HEK293T (cell line): Measurements from ENCODE around the gene KCNJ2.

Experiments used
- ARNT ChIP-seq: fragments of 450-650 bp; IDR thresholded peaks from 2 replicates; pipeline ENCODE4 v1.6.1; 2017; ENCODE audit warnings: mild to moderate bottlenecking
- BHLHE40 ChIP-seq: fragments of 450-650 bp; IDR thresholded peaks from 2 replicates; pipeline ENCODE4 v1.6.1; 2016; ENCODE audit warnings: mild to moderate bottlenecking, moderate library complexity, borderline replicate concordance
- ELF4 ChIP-seq: fragments of 450-650 bp; IDR thresholded peaks from 2 replicates; pipeline ENCODE4 v1.6.1; 2017; ENCODE audit warnings: antibody characterized with exemption
- L3MBTL2 ChIP-seq: fragments of 450-650 bp; conservative IDR thresholded peaks from 2 replicates; pipeline ENCODE4 v1.6.1; 2016; ENCODE audit warnings: mild to moderate bottlenecking
- SUZ12 ChIP-seq: fragments of 450-650 bp; IDR thresholded peaks from 2 replicates; pipeline ENCODE4 v1.6.1; 2016; ENCODE audit warnings: mild to moderate bottlenecking
- ZNF384 ChIP-seq: fragments of 450-650 bp; IDR thresholded peaks from 2 replicates; pipeline ENCODE4 v1.6.1; 2016

DNA sequence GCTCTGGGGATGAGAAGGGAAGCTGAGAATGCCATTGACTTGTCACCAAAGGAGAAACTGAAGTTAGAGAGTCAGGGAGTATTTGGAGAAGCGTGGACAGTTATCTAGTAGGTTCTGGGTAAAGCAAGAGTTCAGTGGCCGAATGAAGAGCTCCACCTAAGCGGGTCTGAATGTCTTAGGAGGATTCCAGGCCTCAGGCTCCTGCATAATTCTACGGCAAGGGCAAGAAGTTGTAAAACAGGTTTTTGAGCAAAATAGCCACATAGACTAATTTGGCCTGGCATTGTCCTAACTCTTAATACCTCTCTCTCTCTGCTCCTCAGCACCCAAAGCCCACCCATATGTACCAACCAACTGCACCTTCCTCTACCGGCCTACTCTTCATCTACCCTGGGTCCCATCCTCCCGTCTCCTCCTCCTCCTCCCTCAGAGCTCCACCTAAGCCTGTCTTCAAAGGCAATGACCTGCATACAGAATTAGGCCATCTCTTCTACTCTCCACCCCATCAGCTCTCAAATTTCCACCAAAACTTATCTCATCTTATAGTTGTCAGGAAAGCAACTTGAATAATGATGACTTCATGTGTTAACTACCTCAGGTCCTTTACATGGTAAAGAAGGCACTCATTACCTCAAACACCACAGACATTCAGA lies 42.0 kb upstream of the KCNJ2 start:
- TF ChIP-seq ELF4 (no peak), BHLHE40 (no peak), ZNF384 (no peak), ARNT (no peak), L3MBTL2 (no peak), SUZ12 (no peak)
